HEK293 (cell line): Measurements from ENCODE around the gene EFEMP2.

Source experiments
- CTCF ChIA-PET: fragments of 350-600 bp; formaldehyde crosslinking; extraction: SDS; loops from one replicate; lab custom pipeline; 2021; ENCODE audit warnings: antibody characterized with exemption; lab: Yijun Ruan, JAX
- POLR2A ChIA-PET: fragments of 300-600 bp; formaldehyde crosslinking; extraction: SDS; loops from one replicate; lab custom pipeline; 2020; ENCODE audit warnings: antibody characterized with exemption, inconsistent platforms; lab: Yijun Ruan, JAX
- H3K27ac ChIP-seq: fragments of 200-500 bp; sonication (Bioruptor generic); 2 replicates; pipeline ENCODE4 v1.5.1; 2014; ENCODE audit warnings: low read depth, low read length, control low read depth, inconsistent platforms; ENCODE audit errors: extremely low read depth
- H3K36me3 ChIP-seq, 2 experiments: fragments of 200-500 bp in 1 of 2; sonication (Bioruptor generic) in 1 of 2; 1 replicate in 1 of 2; 2 replicates in 1 of 2; pipeline ENCODE4 v1.5.1; 2014 to 2017; ENCODE audit warnings: inconsistent platforms in 2 of 2, low read length in 2 of 2; ENCODE audit not compliant: control insufficient read depth in 2 of 2, insufficient read depth in 1 of 2
- H3K4me1 ChIP-seq: fragments of 200-500 bp; sonication (Bioruptor generic); 2 replicates; pipeline ENCODE4 v1.5.1; 2014; ENCODE audit warnings: mild to moderate bottlenecking, low read length, inconsistent platforms; ENCODE audit not compliant: control insufficient read depth, insufficient read depth
- H3K4me3 ChIP-seq: 2 replicates; pipeline ENCODE4 v1.5.1; 2011; ENCODE audit warnings: low read depth, mild to moderate bottlenecking, control low read depth, low read length, moderate library complexity
- H3K9me3 ChIP-seq: fragments of 200-500 bp; sonication (Bioruptor generic); 2 replicates; pipeline ENCODE4 v1.5.1; 2014; ENCODE audit warnings: low read depth, low read length, inconsistent platforms; ENCODE audit not compliant: control insufficient read depth, insufficient read depth
- ELK4 ChIP-seq: IDR thresholded peaks from 2 replicates; pipeline ENCODE4 v1.6.1; 2011; ENCODE audit warnings: mild to moderate bottlenecking, low read depth, low read length, borderline replicate concordance
- GLIS1 ChIP-seq: fragments of 450-650 bp; formaldehyde crosslinking; IDR thresholded peaks from 2 replicates; pipeline ENCODE4 v1.5.1; 2016; ENCODE audit warnings: missing biosample characterization, missing genetic modification characterization
- KLF17 ChIP-seq: fragments of 450-650 bp; formaldehyde crosslinking; IDR thresholded peaks from 2 replicates; pipeline ENCODE4 v1.5.1; 2016; ENCODE audit warnings: missing biosample characterization, missing genetic modification characterization
- SETDB1 ChIP-seq: IDR thresholded peaks from one replicate; pipeline ENCODE4 v1.6.1; 2017; ENCODE audit warnings: mild to moderate bottlenecking, low read length, moderate library complexity, mixed read lengths; ENCODE audit not compliant: insufficient read length
- ZBTB17 ChIP-seq: fragments of 450-650 bp; formaldehyde crosslinking; IDR thresholded peaks from 2 replicates; pipeline ENCODE4 v1.5.1; 2016; ENCODE audit warnings: missing biosample characterization, missing genetic modification characterization
- ZBTB49 ChIP-seq: fragments of 450-650 bp; formaldehyde crosslinking; IDR thresholded peaks from 2 replicates; pipeline ENCODE4 v1.5.1; 2016; ENCODE audit warnings: missing biosample characterization, missing genetic modification characterization, low read depth
- ZIC2 ChIP-seq: fragments of 450-650 bp; formaldehyde crosslinking; IDR thresholded peaks from 2 replicates; pipeline ENCODE4 v1.5.1; 2016; ENCODE audit warnings: missing biosample characterization, missing genetic modification characterization
- ZNF138 ChIP-seq: fragments of 450-650 bp; formaldehyde crosslinking; IDR thresholded peaks from 2 replicates; pipeline ENCODE4 v1.5.1; 2016; ENCODE audit warnings: missing biosample characterization, missing genetic modification characterization, borderline replicate concordance
- ZNF202 ChIP-seq: fragments of 450-650 bp; formaldehyde crosslinking; IDR thresholded peaks from 2 replicates; pipeline ENCODE4 v1.5.1; 2016; ENCODE audit warnings: missing biosample characterization, missing genetic modification characterization, borderline replicate concordance
- ZNF211 ChIP-seq: fragments of 450-650 bp; formaldehyde crosslinking; IDR thresholded peaks from 2 replicates; pipeline ENCODE4 v1.5.1; 2016; ENCODE audit warnings: low read depth, missing biosample characterization, missing genetic modification characterization
- ZNF221 ChIP-seq: fragments of 450-650 bp; formaldehyde crosslinking; IDR thresholded peaks from 2 replicates; pipeline ENCODE4 v1.5.1; 2017; ENCODE audit warnings: missing biosample characterization, missing genetic modification characterization, borderline replicate concordance
- ZNF23 ChIP-seq: fragments of 450-650 bp; formaldehyde crosslinking; IDR thresholded peaks from 2 replicates; pipeline ENCODE4 v1.5.1; 2016; ENCODE audit warnings: missing biosample characterization, missing genetic modification characterization, borderline replicate concordance
- ZNF37A ChIP-seq: fragments of 450-650 bp; IDR thresholded peaks from 2 replicates; pipeline ENCODE4 v1.5.1; 2018; ENCODE audit warnings: missing biosample characterization, missing genetic modification characterization
- ZNF777 ChIP-seq: fragments of 450-650 bp; formaldehyde crosslinking; IDR thresholded peaks from 2 replicates; pipeline ENCODE4 v1.5.1; 2017; ENCODE audit warnings: missing biosample characterization, missing genetic modification characterization, borderline replicate concordance

The EFEMP2 gene

GRCh38 chr11:65884716-65885092, 12.1 kb upstream of the EFEMP2 start (continued):
- no peak for TF ChIP-seq ZBTB49
- no peak for TF ChIP-seq ZNF221 (tag by site-specific recombination)

- no peak for TF ChIP-seq ZNF202 (tag by site-specific recombination)
- no peak for TF ChIP-seq KLF17 (tag by site-specific recombination)
- TF ChIP-seq ZNF211 (tag by site-specific recombination) = no peak
- no peak for TF ChIP-seq ZNF37A (tag by site-specific recombination)
- no peak for TF ChIP-seq SETDB1
- TF ChIP-seq GLIS1 (tag by site-specific recombination) = no peak
- TF ChIP-seq ZIC2 (tag by site-specific recombination) = no peak
- CTCF ChIA-PET = interaction anchor here (0.5 to 9.5 kb wide), 43 partner anchors 8 to 261 kb away, joined by 3 to 189 read pairs (median 6); partner anchors contain the start of genes CFL1, FOSL1, KAT5 and MUS81
Observed at GRCh38 chr11:65883786-65884715, 11.5 kb upstream of the EFEMP2 start.

GRCh38 chr11:65883058-65883761, 10.6 kb upstream of the EFEMP2 start:
- H3K27ac ChIP-seq = no peak overlapping the region
- TF ChIP-seq ZNF23 (tag by site-specific recombination) (no peak), ZBTB17 (tag by site-specific recombination) (no peak), ELK4 (no peak), ZNF777 (tag by site-specific recombination) (no peak), ZNF138 (tag by site-specific recombination) (no peak)
- TF ChIP-seq, all 188 proteins: peak for 0
- Histone ChIP-seq H3K36me3 (peaks cover 0 to 53% of the 10 kb centered on the region in 2 experiments; a peak in 2 of 3 replicates), H3K9me3 (no peaks in the 10 kb centered on the region), H3K4me1 (no peaks in the 10 kb centered on the region), H3K4me3 (no peak overlapping the region)
- POLR2A ChIA-PET = interaction anchor here (2.2 to 2.3 kb wide), 2 partner anchors 23 to 163 kb away, joined by 5 to 13 read pairs; partner anchors contain the start of genes MUS81 and RNASEH2C
- CTCF ChIA-PET = interaction anchor here (0.6 to 9.5 kb wide), 10 partner anchors 9 to 180 kb away, joined by 3 to 189 read pairs (median 20); partner anchors contain the start of genes CFL1, FOSL1 and MUS81

More at GRCh38 chr11:65883786-65884715, 11.5 kb upstream of the EFEMP2 start:
- POLR2A ChIA-PET = interaction anchor here (0.6 to 2.3 kb wide), 12 partner anchors 10 to 253 kb away, joined by 3 to 13 read pairs (median 6); partner anchors contain the start of genes CFL1, KAT5, MUS81 and RNASEH2C
- H3K4me1 ChIP-seq = no peaks in the 10 kb centered on the region
- no peak overlapping the region for H3K4me3 ChIP-seq
- H3K9me3 ChIP-seq = no peaks in the 10 kb centered on the region
- no peak overlapping the region for H3K27ac ChIP-seq
- H3K36me3 ChIP-seq = peaks cover 0 to 53% of the 10 kb centered on the region in 2 experiments; a peak in 2 of 3 replicates
